HepG2 (cell line): Measurements from ENCODE around the gene ZNF638. TPM values are rescaled to one million over a fixed set of nuclear protein-coding genes. Genes with fewer than 3 reads are reported as not detected.

Source experiments
- ATAC-seq: fragments of 200-7000 bp; cut with Tn5 transposase; 3 replicates; pipeline ENCODE4 v1.9.1; 2020; ENCODE audit warnings: mild to moderate bottlenecking, moderate library complexity
- BruUV-seq: library from RNA; stranded (reverse); fragments of 400-500 nt; replicated peaks from 2 replicates; lab custom pipeline; 2021; lab: Mats Ljungman, UMichigan
- CTCF ChIA-PET: fragments of 300-600 bp; formaldehyde crosslinking; extraction: SDS; loops from one replicate; lab custom pipeline; 2021; ENCODE audit warnings: low total read pairs, inconsistent platforms, low intra/inter-chr PET ratio; lab: Yijun Ruan, JAX
- POLR2A ChIA-PET: fragments of 350-600 bp; sonication (Branson Sonifier 250); formaldehyde crosslinking; loops from one replicate; lab custom pipeline; 2020; ENCODE audit warnings: antibody characterized with exemption, inconsistent platforms; lab: Yijun Ruan, JAX
- DNase-seq: peaks from one replicate; pipeline ENCODE4 v3.0.0-alpha.2; 2015; ENCODE audit warnings: low spot score
- FAIRE-seq: peaks from 3 replicates; lab custom pipeline; 2011; peaks lifted over from hg19 to GRCh38; lab: Jason Lieb, UNC
- H2AFZ ChIP-seq: one replicate; pipeline ENCODE4 v1.6.1; 2011; ENCODE audit warnings: low read length, inconsistent platforms
- H3K27ac ChIP-seq: fragments of 300-600 bp; 3 replicates; pipeline ENCODE4 v1.8.0; 2011; ENCODE audit warnings: mixed run types, mild to moderate bottlenecking, mixed read lengths, low read length, inconsistent platforms; ENCODE audit not compliant: insufficient read depth; ENCODE audit errors: extremely low read length
- H3K27me3 ChIP-seq, 2 experiments: fragments of 200-600 bp in 1 of 2; 2 replicates in 1 of 2; 3 replicates in 1 of 2; pipeline versions ENCODE4 v1.6.0 to v1.8.0; 2011; ENCODE audit warnings: low read length in 2 of 2, mild to moderate bottlenecking in 2 of 2, moderate library complexity in 2 of 2, inconsistent platforms in 1 of 2; ENCODE audit not compliant: insufficient read depth in 2 of 2, control insufficient read depth in 1 of 2
- H3K36me3 ChIP-seq, 2 experiments: fragments of 200-600 bp in 1 of 2; replicated peaks in 1 of 2; 2 replicates in 1 of 2; 3 replicates in 1 of 2; pipeline versions ENCODE4 v1.5.1 to v1.8.0; 2011; ENCODE audit warnings: low read length in 2 of 2, inconsistent platforms in 1 of 2; ENCODE audit not compliant: insufficient read depth in 2 of 2, control insufficient read depth in 1 of 2
- H3K4me1 ChIP-seq: 2 replicates; pipeline ENCODE4 v1.5.1; 2012; ENCODE audit warnings: low read length, inconsistent platforms; ENCODE audit not compliant: insufficient read depth
- H3K4me2 ChIP-seq: 2 replicates; pipeline ENCODE4 v1.6.0; 2011; ENCODE audit warnings: low read depth, low read length, inconsistent platforms
- H3K4me3 ChIP-seq, 3 experiments: fragments of 200-600 bp in 1 of 3; sonication (generic), shearing (Covaris generic) in 1 of 3; replicated peaks in 1 of 3; 2 replicates each; pipeline ENCODE4 v1.5.1; 2011 to 2016; ENCODE audit warnings: low read length in 3 of 3, inconsistent platforms in 2 of 3, low read depth in 2 of 3, mild to moderate bottlenecking in 2 of 3, control low read depth in 1 of 3, mixed read lengths in 1 of 3; ENCODE audit not compliant: insufficient read depth in 1 of 3
- H3K79me2 ChIP-seq: one replicate; pipeline ENCODE4 v1.6.1; 2011; ENCODE audit warnings: low read length, inconsistent platforms; ENCODE audit not compliant: insufficient read depth
- H3K9ac ChIP-seq: 2 replicates; pipeline ENCODE4 v1.6.0; 2011; ENCODE audit warnings: mild to moderate bottlenecking, low read depth, low read length, inconsistent platforms; ENCODE audit not compliant: insufficient read depth
- H3K9me3 ChIP-seq: 2 replicates; pipeline ENCODE4 v1.5.1; 2012; ENCODE audit warnings: mild to moderate bottlenecking, low read length
- H4K20me1 ChIP-seq: 2 replicates; pipeline ENCODE4 v1.6.0; 2011; ENCODE audit warnings: inconsistent platforms, mild to moderate bottlenecking, low read length, moderate library complexity; ENCODE audit not compliant: insufficient read depth
- ARNT2 ChIP-seq: sonication (generic); formaldehyde crosslinking; IDR thresholded peaks from 2 replicates; pipeline ENCODE4 v1.8.0; 2022; ENCODE audit warnings: mild to moderate bottlenecking, low read depth, missing genetic modification reagents, moderate library complexity
- HIC2 ChIP-seq: sonication (generic); formaldehyde crosslinking; IDR thresholded peaks from 2 replicates; pipeline ENCODE4 v1.9.0; 2022; ENCODE audit warnings: low read depth, missing genetic modification reagents
- MZF1 ChIP-seq: sonication (generic); formaldehyde crosslinking; IDR thresholded peaks from 2 replicates; pipeline ENCODE4 v1.8.1; 2023; ENCODE audit warnings: mild to moderate bottlenecking, missing genetic modification reagents, borderline replicate concordance
- PBX3 ChIP-seq: sonication (generic); formaldehyde crosslinking; IDR thresholded peaks from 2 replicates; pipeline ENCODE4 v1.8.1; 2023; ENCODE audit warnings: missing genetic modification reagents, inconsistent platforms, borderline replicate concordance
- THAP7 ChIP-seq: sonication (generic); formaldehyde crosslinking; IDR thresholded peaks from 2 replicates; pipeline ENCODE4 v1.8.1; 2023; ENCODE audit warnings: mild to moderate bottlenecking, missing genetic modification reagents
- ZNF468 ChIP-seq: sonication (generic); formaldehyde crosslinking; IDR thresholded peaks from 2 replicates; pipeline ENCODE4 v1.8.0; 2022; ENCODE audit warnings: mild to moderate bottlenecking, moderate library complexity, missing genetic modification reagents
- ZNF784 ChIP-seq: sonication (generic); formaldehyde crosslinking; IDR thresholded peaks from 2 replicates; pipeline ENCODE4 v1.5.1; 2020; ENCODE audit warnings: missing genetic modification reagents, mild to moderate bottlenecking, borderline replicate concordance
- WGBS: methylation state at CpG from one replicate; pipeline ENCODE4 v1.1.6; 2017; ENCODE audit warnings: low lambda C conversion rate; 5-methylcytosine and 5-hydroxymethylcytosine counted together
- in situ Hi-C: cut with HindIII; loops from 2 replicates; pipeline ENCODE4 v1.10.0; 2017; ENCODE audit warnings: low pct_unique_long_range_greater_than_20kb; ENCODE audit not compliant: extremely low pct_ligation_motif_present
- intact Hi-C: fragments of 100-400 bp; cut with micrococcal nuclease; formaldehyde crosslinking; loops from one replicate; pipeline ENCODE4 v1.10.0; 2022; ENCODE audit not compliant: unreplicated experiment
- polyA plus RNA-seq, 8 experiments: library from polyadenylated mRNA; depleted of rRNA in 3 of 8; stranded (reverse) in 7 of 8; unstranded in 1 of 8; fragments of >200 nt; fragmentation: Illumina TruSeq in 4 of 8; extraction: Trizol in 4 of 8; gene quantifications; 2 replicates each; pipeline versions ENCODE4 v1.2.1 to v1.2.3, GENCODE V29; 2011 to 2016; ENCODE audit warnings: low read depth in 4 of 8, missing spikeins in 1 of 8, mixed read lengths in 1 of 8; ENCODE audit not compliant: insufficient read depth in 1 of 8
- total RNA-seq, 5 experiments: library from RNA; depleted of rRNA; stranded (reverse); fragments of >200 nt; fragmentation: Illumina TruSeq; extraction: Trizol; gene quantifications; 2 replicates each; pipeline ENCODE4 v1.2.3, GENCODE V29; 2016; ENCODE audit warnings: low read depth in 1 of 5

Gene ZNF638
- total and polyA plus RNA-seq, 2 of the 13 experiments (the other 11 are each of a cell fraction or from before 2014, with no cell fraction given), result 92.7 to 144 TPM

- no peaks in the 10 kb centered on the region for H4K20me1 ChIP-seq
- POLR2A ChIA-PET, result no interaction called here
- H3K27me3 ChIP-seq, result peaks cover 2 to 9% of the 10 kb centered on the region in 2 experiments; a peak in 3 of 5 replicates
- no peaks in the 10 kb centered on the region for H3K9me3 ChIP-seq
- H3K27ac ChIP-seq, result no peak overlapping the region
- no peak for ATAC-seq
- no peak overlapping the region for H3K9ac ChIP-seq
- peaks cover 33% of the 10 kb centered on the region for H3K4me1 ChIP-seq
- no peak overlapping the region for H3K4me2 ChIP-seq
- intact Hi-C loops (loop anchor here (5.0 kb wide), 1 partner anchor 58 kb away; no protein-coding TSS in a partner anchor), in situ Hi-C loops (no loop called here)
- BruUV-seq, result no TSS peak
- H3K4me3 ChIP-seq, result no peak overlapping the region
- H2AFZ ChIP-seq, result no peak overlapping the region
- CTCF ChIA-PET, result no interaction called here
- WGBS, result 72% methylated on average over 17 of the region's 17 CpGs
- H3K36me3 ChIP-seq, result no peaks in the 10 kb centered on the region
- no peak for FAIRE-seq
- no peak for DNase-seq
- no peak for TF ChIP-seq PBX3 (CRISPR knock-in tag)
- TF ChIP-seq THAP7 (CRISPR knock-in tag), result no peak
- no peak for TF ChIP-seq HIC2 (CRISPR knock-in tag)
- no peak for TF ChIP-seq ARNT2 (CRISPR knock-in tag)
- TF ChIP-seq ZNF784 (CRISPR knock-in tag), result no peak
- no peak for TF ChIP-seq MZF1
- no peak for TF ChIP-seq ZNF468 (CRISPR knock-in tag)
- no peaks in the 10 kb centered on the region for H3K79me2 ChIP-seq
These were observed 122.8 kb downstream of the ZNF638 start for GRCh38 chr2:71454221-71455010.
